T-helper 1 cell treated with Interleukin-12 subunit alpha and Interleukin-12 subunit beta and Interleukin-4 antibody, amounts not matched to agents 30 μg/mL and 1 μg/mL, for 36 hours (primary cell): Measurements from ENCODE around the gene ACER3.
"Not testable (repeated sequence)": the region's sequence is repeated elsewhere in the genome, so short reads cannot be mapped to it uniquely, and the experiment has no call there.

Experiments
- H3K27ac Mint-ChIP-seq: one replicate; pipeline ENCODE4 v1.8.0; 2021; ENCODE audit warnings: mild to moderate bottlenecking, mixed read lengths
- H3K27me3 Mint-ChIP-seq: one replicate; pipeline ENCODE4 v1.8.0; 2021; ENCODE audit warnings: low read depth, mixed read lengths
- H3K36me3 Mint-ChIP-seq: one replicate; pipeline ENCODE4 v1.8.0; 2021; ENCODE audit warnings: low read depth, mixed read lengths
- H3K4me1 Mint-ChIP-seq: one replicate; pipeline ENCODE4 v1.8.0; 2021; ENCODE audit warnings: low read depth, mixed read lengths
- H3K4me3 Mint-ChIP-seq: one replicate; pipeline ENCODE4 v1.8.0; 2021; ENCODE audit warnings: mild to moderate bottlenecking, moderate library complexity, mixed read lengths
- H3K9me3 Mint-ChIP-seq: one replicate; pipeline ENCODE4 v1.8.0; 2021; ENCODE audit warnings: mixed read lengths

Gene ACER3

GRCh38 chr11:76860539-76861475 lies at the start of gene ACER3:
Gene ACER3 (plus strand): TSS chr11:76860918. CDS start chr11:76860977, 59 bp downstream.
- no peaks in the 10 kb centered on the region for H3K27me3 Mint-ChIP-seq

GRCh38 chr11:76811259-76811658 lies 49.5 kb upstream of the ACER3 start:
- H3K36me3 Mint-ChIP-seq, result peaks cover 3% of the 10 kb centered on the region
- H3K27ac Mint-ChIP-seq, result no peak overlapping the region
- peaks cover 15% of the 10 kb centered on the region for H3K9me3 Mint-ChIP-seq
- H3K27me3 Mint-ChIP-seq, result peaks cover 9% of the 10 kb centered on the region
- H3K4me3 Mint-ChIP-seq, result no peak overlapping the region
- H3K4me1 Mint-ChIP-seq, result peaks cover 13% of the 10 kb centered on the region

More at GRCh38 chr11:76860539-76861475, at the start of gene ACER3:
- H3K9me3 Mint-ChIP-seq, result no peaks in the 10 kb centered on the region
- peaks cover 8% of the 10 kb centered on the region for H3K36me3 Mint-ChIP-seq
- peaks cover 20% of the 10 kb centered on the region for H3K4me1 Mint-ChIP-seq
- peak within 1 kb of the TSS; percentile 77 for H3K27ac Mint-ChIP-seq
- peak within 1 kb of the TSS; percentile 90 for H3K4me3 Mint-ChIP-seq

GRCh38 chr11:76814414-76814813 lies 46.3 kb upstream of the ACER3 start:
- Mint-ChIP-seq H3K9me3 (peaks cover 26% of the 10 kb centered on the region), H3K27ac (no peak overlapping the region), H3K27me3 (peaks cover 16% of the 10 kb centered on the region), H3K4me3 (no peak overlapping the region), H3K36me3 (peaks cover 3% of the 10 kb centered on the region), H3K4me1 (peaks cover 4% of the 10 kb centered on the region)

GRCh38 chr11:76815678-76816077 lies 45.0 kb upstream of the ACER3 start:
- H3K36me3 Mint-ChIP-seq, H3K27ac Mint-ChIP-seq, H3K4me1 Mint-ChIP-seq: not testable (repeated sequence)

GRCh38 chr11:76820184-76820566 lies 40.5 kb upstream of the ACER3 start:
- Mint-ChIP-seq H3K4me1 (peaks cover 9% of the 10 kb centered on the region), H3K27me3 (peaks cover 16% of the 10 kb centered on the region), H3K9me3 (peaks cover 31% of the 10 kb centered on the region), H3K36me3 (peaks cover 3% of the 10 kb centered on the region), H3K4me3 (no peak overlapping the region), H3K27ac (no peak overlapping the region)

More at GRCh38 chr11:76815678-76816077, 45.0 kb upstream of the ACER3 start:
- H3K4me3 Mint-ChIP-seq, result not testable (repeated sequence)
- H3K27me3 Mint-ChIP-seq, result peaks cover 16% of the 10 kb centered on the region
- H3K9me3 Mint-ChIP-seq, result peaks cover 26% of the 10 kb centered on the region

GRCh38 chr11:76821396-76821795 lies 39.3 kb upstream of the ACER3 start:
- peaks cover 19% of the 10 kb centered on the region for H3K4me1 Mint-ChIP-seq
- H3K27me3 Mint-ChIP-seq, H3K27ac Mint-ChIP-seq, H3K4me3 Mint-ChIP-seq, H3K36me3 Mint-ChIP-seq: not testable (repeated sequence)
- H3K9me3 Mint-ChIP-seq, result peaks cover 20% of the 10 kb centered on the region

GRCh38 chr11:76822406-76822805 lies 38.3 kb upstream of the ACER3 start:
- Mint-ChIP-seq H3K4me3 (no peak overlapping the region), H3K9me3 (peaks cover 13% of the 10 kb centered on the region), H3K27me3 (no peaks in the 10 kb centered on the region), H3K27ac (no peak overlapping the region), H3K4me1 (peaks cover 19% of the 10 kb centered on the region), H3K36me3 (no peaks in the 10 kb centered on the region)

GRCh38 chr11:76823481-76824028 lies 37.2 kb upstream of the ACER3 start:
- Mint-ChIP-seq H3K4me1 (peaks cover 19% of the 10 kb centered on the region), H3K27me3 (no peaks in the 10 kb centered on the region), H3K27ac (no peak overlapping the region), H3K36me3 (no peaks in the 10 kb centered on the region), H3K4me3 (no peak overlapping the region), H3K9me3 (peaks cover 13% of the 10 kb centered on the region)

- Mint-ChIP-seq H3K36me3 (no peaks in the 10 kb centered on the region), H3K4me3 (no peak overlapping the region), H3K4me1 (peaks cover 19% of the 10 kb centered on the region), H3K27ac (peak overlapping the region; percentile 42), H3K9me3 (peaks cover 16% of the 10 kb centered on the region), H3K27me3 (no peaks in the 10 kb centered on the region)
Observed at GRCh38 chr11:76824083-76824939, 36.4 kb upstream of the ACER3 start.

GRCh38 chr11:76824980-76825725 lies 35.6 kb upstream of the ACER3 start:
- H3K9me3 Mint-ChIP-seq, result peaks cover 16% of the 10 kb centered on the region
- H3K4me1 Mint-ChIP-seq, result peaks cover 19% of the 10 kb centered on the region
- H3K36me3 Mint-ChIP-seq, result no peaks in the 10 kb centered on the region
- H3K27me3 Mint-ChIP-seq, result peaks cover 4% of the 10 kb centered on the region
- H3K27ac Mint-ChIP-seq, result peak overlapping the region; percentile 45
- H3K4me3 Mint-ChIP-seq, result no peak overlapping the region

GRCh38 chr11:76825726-76826396 lies 34.9 kb upstream of the ACER3 start:
- Mint-ChIP-seq H3K36me3 (no peaks in the 10 kb centered on the region), H3K27ac (no peak overlapping the region), H3K9me3 (peaks cover 16% of the 10 kb centered on the region), H3K4me1 (peaks cover 19% of the 10 kb centered on the region), H3K4me3 (no peak overlapping the region), H3K27me3 (peaks cover 4% of the 10 kb centered on the region)

- H3K27me3 Mint-ChIP-seq, H3K27ac Mint-ChIP-seq, H3K36me3 Mint-ChIP-seq, H3K4me3 Mint-ChIP-seq: not testable (repeated sequence)
- Mint-ChIP-seq H3K4me1 (peaks cover 19% of the 10 kb centered on the region), H3K9me3 (peaks cover 16% of the 10 kb centered on the region)
Observed at GRCh38 chr11:76826508-76826907, 34.2 kb upstream of the ACER3 start.

GRCh38 chr11:76827005-76827404 lies 33.7 kb upstream of the ACER3 start:
- not testable (repeated sequence) for H3K27ac Mint-ChIP-seq, H3K4me3 Mint-ChIP-seq, H3K27me3 Mint-ChIP-seq, H3K36me3 Mint-ChIP-seq
- Mint-ChIP-seq H3K4me1 (peaks cover 19% of the 10 kb centered on the region), H3K9me3 (peaks cover 16% of the 10 kb centered on the region)
